Heart left ventricle (tissue), 16 donors: Measurements from ENCODE around the gene ZBTB5. TPM values are rescaled to one million over a fixed set of nuclear protein-coding genes. Genes with fewer than 3 reads are reported as not detected.
"Not testable (repeated sequence)": the region's sequence is repeated elsewhere in the genome, so short reads cannot be mapped to it uniquely, and the experiment has no call there.

Experiments
- ATAC-seq, 4 donors: fragments of 200-7000 bp; cut with Tn5 transposase; one replicate each; pipeline ENCODE4 v1.9.1; 2020 to 2022; ENCODE audit warnings: moderate library complexity in 4 of 4, mild to moderate bottlenecking in 3 of 4, moderate number of reproducible peaks in 1 of 4
- DNase-seq, 5 donors: peaks; one replicate each; pipeline ENCODE4 v3.0.0-alpha.2; 2020
- H3K27ac ChIP-seq, 12 donors: fragments of 200-600 bp; sonication (generic) in 4 of 12; one replicate each; pipeline versions ENCODE4 v1.5.0 to v1.8.0; 2016 to 2022; ENCODE audit warnings: mild to moderate bottlenecking in 2 of 12
- H3K27me3 ChIP-seq, 9 donors: fragments of 200-600 bp; sonication (generic) in 2 of 9; one replicate each; pipeline versions ENCODE4 v1.5.1 to v1.8.0; 2016 to 2022; ENCODE audit warnings: mild to moderate bottlenecking in 3 of 9
- H3K36me3 ChIP-seq, 9 donors: fragments of 200-600 bp; sonication (generic) in 2 of 9; one replicate each; pipeline versions ENCODE4 v1.5.0 to v1.8.0; 2018 to 2022; ENCODE audit warnings: mild to moderate bottlenecking in 2 of 9
- H3K4me1 ChIP-seq, 12 donors: fragments of 200-600 bp; sonication (generic) in 4 of 12; one replicate each; pipeline versions ENCODE4 v1.5.0 to v1.8.0; 2016 to 2022; ENCODE audit warnings: mild to moderate bottlenecking in 3 of 12
- H3K4me3 ChIP-seq, 12 donors: fragments of 200-600 bp; sonication (generic) in 4 of 12; one replicate each; pipeline versions ENCODE4 v1.5.0 to v1.8.0; 2017 to 2022; ENCODE audit warnings: mild to moderate bottlenecking in 9 of 12, moderate library complexity in 4 of 12
- H3K9me3 ChIP-seq, 12 donors: fragments of 200-600 bp; sonication (generic) in 4 of 12; one replicate each; pipeline versions ENCODE4 v1.5.0 to v1.8.0; 2016 to 2022; ENCODE audit warnings: mild to moderate bottlenecking in 1 of 12
- CTCF ChIP-seq, 12 donors: fragments of 200-600 bp; sonication (generic) in 4 of 12; IDR thresholded peaks; one replicate each; pipeline versions ENCODE4 v1.5.0 to v1.8.0; 2018 to 2022; ENCODE audit warnings: antibody characterized with exemption in 12 of 12, mild to moderate bottlenecking in 5 of 12
- POLR2A ChIP-seq, 2 donors: fragments of 450-650 bp; IDR thresholded peaks; one replicate each; pipeline ENCODE4 v1.6.1; 2017; ENCODE audit warnings: antibody characterized with exemption in 2 of 2, mild to moderate bottlenecking in 2 of 2, moderate library complexity in 2 of 2
- WGBS, 4 donors: extraction: QIAGEN DNeasy Blood & Tissue Kit in 2 of 4; methylation state at CpG; one replicate each; pipeline versions ENCODE4 v1.1.5 to v1.1.7; 2013 to 2018; 5-methylcytosine and 5-hydroxymethylcytosine counted together
- intact Hi-C, 10 donors: fragments of 100-400 bp; cut with DNase I; formaldehyde crosslinking; loops; one replicate each; pipeline versions ENCODE4 v1.11.1 to v1.14.2; 2022
- polyA plus RNA-seq, 2 donors: library from polyadenylated mRNA; stranded (reverse); fragments of 200-250 nt; gene quantifications; one replicate each; pipeline ENCODE4 v1.2.3, GENCODE V29; 2013
- total RNA-seq, 9 donors: library from RNA; depleted of rRNA in 2 of 9; stranded (reverse); fragments of >200 nt in 2 of 9; fragmentation: NEBNext Ultra II Directional in 3 of 9; extraction: Animal tissue kit (Norgen Biotek cat#: 25700) in 3 of 9; gene quantifications; one replicate each; pipeline versions ENCODE4 v1.1.0 to v1.2.4, GENCODE V29; 2016 to 2023
- donor health status: ischemic (EF 13 %, LVEDD 7.1; RV severe dilation, severe dysfunction).
- donor health status: healthy with polysubstance abuse.
- donor health status: DM: no; HTN: yes; CAD: no.
- donor health status: DM: no; HTN: no; CAD: no.
- donor health status: ischemic (EF 25% LVEDD 6.9; RV normal size, moderate dysfunction).
- donor health status: ischemic (EF 25% LVEDD 5.7; RV mildly dilated, moderate dysfunction).
- donor health status: healthy.
- donor health status: DM: yes; HTN: yes; CAD: no.
- donor health status: ischemic (EF 35%, LVEDD 5.7; RV mildly dilated, moderate dysfunction).
- donor health status: nonischemic (EF 11% LVEDD 7.7; RV severe dilation, severe dysfunction).
- donor health status: DM: yes; HTN: yes; CAD: no.
- donor health status: PGD.
- donor health status: ischemic (EF 29% LVEDD 5.4; RV normal size, mild dysfunction).
- donor health status: nonischemic (EF 23%, LVEDD 6.1; RV moderate dilation, normal function).

Gene ZBTB5
- total and polyA plus RNA-seq, 11 donors: 1.8 to 8.0 (median 6.3) TPM

- H3K4me1 ChIP-seq: no peaks in the 10 kb centered on the region
- TF ChIP-seq POLR2A (IDR thresholded peaks at IDR 0.05) (no peak), CTCF (IDR thresholded peaks at IDR 0.05) (peak in 1 of 12 donors; percentile 12)
- no peak overlapping the region for H3K4me3 ChIP-seq
- H3K9me3 ChIP-seq: no peaks in the 10 kb centered on the region
- peaks cover 0 to 63% (median 21%) of the 10 kb centered on the region in 9 donors for H3K36me3 ChIP-seq
- H3K27me3 ChIP-seq: no peaks in the 10 kb centered on the region
- peak in 1 of 4 donors; percentile 13 for ATAC-seq
- 84 to 92% (median 88%) methylated on average over 12 to 15 of the region's 15 CpGs for WGBS, 4 donors
- DNase-seq: no peak
- H3K27ac ChIP-seq: no peak overlapping the region
- intact Hi-C loops: no loop called here
Measured at GRCh38 chr9:37511016-37512010, 46.1 kb upstream of the ZBTB5 start.

DNA sequence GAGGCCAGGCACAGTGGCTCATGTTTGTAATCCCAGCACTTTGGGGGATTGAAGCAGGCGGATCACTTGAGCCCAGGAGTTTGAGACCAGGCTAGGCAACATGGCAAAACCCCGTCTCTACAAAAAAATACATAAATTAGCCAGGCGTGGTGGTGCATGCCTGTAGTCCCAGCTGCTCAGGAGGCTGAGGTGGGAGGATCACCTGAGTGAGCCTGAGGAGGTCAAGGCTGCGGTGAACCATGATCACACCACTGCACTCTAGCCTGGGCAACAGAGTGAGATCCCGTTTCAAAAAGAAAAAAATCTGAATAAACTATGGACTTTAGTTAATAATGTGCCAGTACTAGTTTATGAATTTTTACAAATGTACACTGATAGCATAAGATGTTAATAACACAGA lies 44.8 kb upstream of the ZBTB5 start:
- 89 to 95% (median 93%) methylated on average over 5 of the region's 5 CpGs for WGBS, 4 donors
- intact Hi-C loops, H3K27me3 ChIP-seq, H3K27ac ChIP-seq, H3K4me1 ChIP-seq, ATAC-seq, DNase-seq, H3K9me3 ChIP-seq, H3K4me3 ChIP-seq: not testable (repeated sequence)
- peaks cover 0 to 61% (median 16%) of the 10 kb centered on the region in 9 donors for H3K36me3 ChIP-seq

GRCh38 chr9:37509536-37509935 lies 44.3 kb upstream of the ZBTB5 start:
- no peak for DNase-seq
- intact Hi-C loops: loop anchor here in 1 of 10 donors (2.0 kb wide), 1 partner anchor 93 kb away; no protein-coding TSS in a partner anchor

GRCh38 chr9:37508834-37509206 lies 43.6 kb upstream of the ZBTB5 start:
- H3K27me3 ChIP-seq: no peaks in the 10 kb centered on the region
- H3K4me1 ChIP-seq: no peaks in the 10 kb centered on the region
- H3K4me3 ChIP-seq: no peak overlapping the region
- ATAC-seq (no peak), DNase-seq (peak in 1 of 5 donors; percentile 11)
- intact Hi-C loops: loop anchor here in 1 of 10 donors (2.0 kb wide), 1 partner anchor 92 kb away; no protein-coding TSS in a partner anchor
- WGBS, 4 donors: 92 to 97% (median 96%) methylated on average over 3 of the region's 3 CpGs
- H3K9me3 ChIP-seq: no peaks in the 10 kb centered on the region
- no peak overlapping the region for H3K27ac ChIP-seq
- H3K36me3 ChIP-seq: peaks cover 0 to 63% (median 26%) of the 10 kb centered on the region in 9 donors
- peak in 1 of 12 donors; percentile 23 for TF ChIP-seq CTCF (IDR thresholded peaks at IDR 0.05)
- no peak for TF ChIP-seq POLR2A (IDR thresholded peaks at IDR 0.05)

More at GRCh38 chr9:37509536-37509935, 44.3 kb upstream of the ZBTB5 start:
- no peak overlapping the region for H3K27ac ChIP-seq
- H3K9me3 ChIP-seq: no peaks in the 10 kb centered on the region
- no peak for ATAC-seq
- H3K27me3 ChIP-seq: no peaks in the 10 kb centered on the region
- H3K4me3 ChIP-seq: no peak overlapping the region
- peaks cover 0 to 62% (median 21%) of the 10 kb centered on the region in 9 donors for H3K36me3 ChIP-seq
- 84 to 96% (median 91%) methylated on average over 7 of the region's 7 CpGs for WGBS, 4 donors
- no peak for TF ChIP-seq CTCF (IDR thresholded peaks at IDR 0.05)
- no peak for TF ChIP-seq POLR2A (IDR thresholded peaks at IDR 0.05)
- H3K4me1 ChIP-seq: no peaks in the 10 kb centered on the region
